GM12801 (cell line): Measurements from ENCODE around the gene BEND2.

Source experiments
- TF ChIP-seq, protein P1 (sequence below): IDR thresholded peaks from one replicate; pipeline ENCODE4 v1.5.1; 2011; ENCODE audit warnings: control low read depth; ENCODE audit not compliant: insufficient read length; ENCODE audit errors: extremely low read depth

The BEND2 gene

DNA sequence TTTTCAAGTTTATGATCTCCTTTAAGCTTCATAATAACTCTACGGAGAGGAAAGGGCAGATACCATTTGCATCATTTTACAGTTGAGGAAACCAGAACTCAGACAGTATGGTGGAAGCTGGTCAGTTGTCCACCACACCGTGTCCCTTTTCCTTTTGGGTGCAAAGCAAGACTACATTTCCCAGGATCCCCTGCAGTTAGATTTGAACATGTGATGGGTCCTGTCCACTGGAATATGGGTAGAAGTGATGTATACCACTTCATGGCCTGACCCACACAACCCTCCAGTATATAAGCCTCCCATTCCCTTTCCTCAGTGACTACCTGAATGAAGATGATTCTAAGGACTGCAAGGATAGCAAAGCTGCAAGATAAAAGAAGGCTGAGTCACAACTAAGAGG lies 74.7 kb downstream of the BEND2 start:
- TF ChIP-seq, protein P1, sequence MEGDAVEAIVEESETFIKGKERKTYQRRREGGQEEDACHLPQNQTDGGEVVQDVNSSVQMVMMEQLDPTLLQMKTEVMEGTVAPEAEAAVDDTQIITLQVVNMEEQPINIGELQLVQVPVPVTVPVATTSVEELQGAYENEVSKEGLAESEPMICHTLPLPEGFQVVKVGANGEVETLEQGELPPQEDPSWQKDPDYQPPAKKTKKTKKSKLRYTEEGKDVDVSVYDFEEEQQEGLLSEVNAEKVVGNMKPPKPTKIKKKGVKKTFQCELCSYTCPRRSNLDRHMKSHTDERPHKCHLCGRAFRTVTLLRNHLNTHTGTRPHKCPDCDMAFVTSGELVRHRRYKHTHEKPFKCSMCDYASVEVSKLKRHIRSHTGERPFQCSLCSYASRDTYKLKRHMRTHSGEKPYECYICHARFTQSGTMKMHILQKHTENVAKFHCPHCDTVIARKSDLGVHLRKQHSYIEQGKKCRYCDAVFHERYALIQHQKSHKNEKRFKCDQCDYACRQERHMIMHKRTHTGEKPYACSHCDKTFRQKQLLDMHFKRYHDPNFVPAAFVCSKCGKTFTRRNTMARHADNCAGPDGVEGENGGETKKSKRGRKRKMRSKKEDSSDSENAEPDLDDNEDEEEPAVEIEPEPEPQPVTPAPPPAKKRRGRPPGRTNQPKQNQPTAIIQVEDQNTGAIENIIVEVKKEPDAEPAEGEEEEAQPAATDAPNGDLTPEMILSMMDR, result no peak

DNA sequence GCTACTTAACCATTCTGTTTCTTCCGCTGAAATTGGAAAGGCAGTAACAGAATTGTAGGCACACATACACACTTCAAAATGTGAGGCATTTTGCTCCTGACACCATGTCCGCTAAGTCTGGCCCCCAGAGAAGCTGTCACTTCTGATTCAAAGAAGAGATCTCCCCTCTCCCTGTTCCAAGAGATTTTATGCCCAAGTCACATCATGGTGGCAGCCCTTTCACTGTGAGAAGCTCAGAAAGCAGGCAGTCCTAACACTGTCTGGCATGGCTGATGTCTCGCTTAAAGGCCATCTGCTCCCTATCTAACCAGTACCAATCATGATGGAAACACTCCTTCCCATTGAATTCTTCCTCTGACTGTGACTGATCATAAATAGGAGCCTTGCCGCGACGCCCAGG lies 83.9 kb downstream of the BEND2 start:
- TF ChIP-seq, protein P1, result no peak

DNA sequence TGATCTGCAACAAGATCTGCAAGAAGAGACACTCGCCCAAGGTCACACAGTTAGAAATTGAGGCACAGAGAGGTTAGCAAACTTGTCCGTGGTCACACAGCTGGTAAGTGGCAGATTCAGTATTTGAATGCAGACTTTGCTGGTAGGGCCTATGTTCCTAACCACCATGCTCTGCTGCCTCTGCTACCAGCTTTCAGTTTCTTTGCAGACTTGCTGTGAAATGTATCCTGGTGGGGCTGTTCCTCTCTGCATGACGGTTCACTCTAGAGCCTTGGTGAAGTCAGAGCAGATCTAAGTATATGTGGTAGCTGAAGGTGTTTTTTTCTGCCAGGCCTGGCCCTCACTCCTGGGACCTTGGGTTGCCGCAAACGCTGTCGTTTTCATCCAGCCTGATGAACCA lies 87.1 kb downstream of the BEND2 start:
- TF ChIP-seq, protein P1, result no peak

DNA sequence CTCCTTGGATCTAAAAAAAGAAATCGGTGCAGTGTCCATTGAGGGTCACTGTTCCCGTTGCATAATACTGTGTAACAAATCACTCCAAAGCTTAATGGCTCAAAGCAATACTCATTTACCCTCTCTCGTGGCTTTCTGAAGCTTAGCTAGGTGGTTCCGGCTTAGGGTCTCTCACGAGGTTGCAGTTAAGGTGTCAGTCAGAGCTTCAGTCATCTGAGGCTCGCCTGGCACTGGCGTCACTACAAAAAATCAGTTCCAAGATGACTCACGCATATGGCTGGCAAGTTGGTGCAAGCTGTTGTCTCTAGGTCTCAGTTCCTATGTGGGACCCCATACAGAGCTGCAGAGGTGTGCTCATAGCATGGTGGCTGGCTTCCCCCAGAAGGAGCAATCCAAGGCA lies 91.0 kb downstream of the BEND2 start:
- TF ChIP-seq, protein P1, result no peak

DNA sequence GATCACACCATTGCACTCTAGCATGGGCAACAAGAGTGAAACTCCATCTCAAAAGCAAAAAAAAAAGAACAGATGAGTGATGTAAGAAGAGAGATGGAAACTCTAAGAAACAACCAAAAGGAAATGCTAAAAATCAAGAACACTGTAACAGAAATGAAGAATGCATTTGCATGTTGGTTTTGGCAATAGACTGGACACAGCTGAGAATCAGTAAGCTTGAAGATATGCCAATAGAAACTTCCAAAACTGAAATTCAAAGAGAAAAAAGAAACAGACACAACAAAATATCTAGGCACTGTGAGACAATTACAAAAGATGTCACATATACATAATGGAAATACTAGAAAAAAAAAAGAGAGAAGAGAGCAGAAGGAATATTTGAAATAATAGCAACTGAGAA lies 93.7 kb downstream of the BEND2 start:
- TF ChIP-seq, protein P1, result no peak

DNA sequence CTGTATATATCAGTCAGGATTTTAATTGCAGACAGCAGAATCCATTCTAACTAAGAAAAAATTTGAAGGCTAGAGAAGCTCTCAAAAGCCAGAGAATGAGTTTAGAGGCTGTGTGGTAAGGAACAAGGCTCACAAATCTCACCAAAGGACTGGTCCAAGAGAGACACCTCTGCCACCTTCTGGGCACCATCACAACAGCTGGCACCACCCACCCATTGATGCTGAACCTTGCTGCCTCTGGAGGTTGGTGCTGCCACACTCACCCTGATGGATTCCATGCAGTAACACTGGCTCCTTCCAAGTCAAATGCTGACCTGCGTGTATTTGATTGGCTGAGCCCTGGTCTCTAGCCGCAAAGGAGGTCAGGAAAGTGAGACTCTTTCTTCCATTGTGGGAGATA lies 100.8 kb downstream of the BEND2 start:
- TF ChIP-seq, protein P1, result no peak
